ENCODE measurements around the gene MADD.

- TF ChIP-seq EZH2phosphoT487 (IDR thresholded peaks at IDR 0.05; ENCODE audit: unreplicated experiment) = no peak
- no peak for TF ChIP-seq JUNB (IDR thresholded peaks at IDR 0.05; ENCODE audit: unreplicated experiment)
- no peak for TF ChIP-seq CTCF (conservative IDR thresholded peaks at IDR 0.05; ENCODE audit: low read depth in 2 of 2)
- no peak for TF ChIP-seq EZH2 (IDR thresholded peaks at IDR 0.05; ENCODE audit: low read depth, unreplicated experiment)
- TF ChIP-seq REST (IDR thresholded peaks at IDR 0.05; ENCODE audit: unreplicated experiment) = no peak
- TF ChIP-seq POLR2AphosphoS5 (IDR thresholded peaks at IDR 0.05; ENCODE audit: low read depth) = no peak
- TF ChIP-seq CREB1 (CRISPR knock-in tag; IDR thresholded peaks at IDR 0.05; ENCODE audit: low read depth) = no peak
These were observed 79.7 kb downstream of the MADD start for GRCh38 chr11:47349521-47350095.

All from GM23338 (cell line).